K562 (cell line): Measurements from ENCODE around the gene KMT2D. TPM values are rescaled to one million over a fixed set of nuclear protein-coding genes. Genes with fewer than 3 reads are reported as not detected.

Source experiments
- CUX1 ChIP-seq: fragments of 200-800 bp; sonication (Bioruptor generic); IDR thresholded peaks from 2 replicates; pipeline ENCODE4 v1.6.1; 2016; ENCODE audit warnings: missing genetic modification characterization, missing compliant biosample characterization
- KDM1A ChIP-seq, 2 experiments: fragments of 450-650 bp; IDR thresholded peaks; 2 replicates each; pipeline ENCODE4 v1.6.1; 2016; ENCODE audit warnings: mild to moderate bottlenecking in 2 of 2
- LEF1 ChIP-seq: fragments of 450-650 bp; IDR thresholded peaks from 2 replicates; pipeline ENCODE4 v1.6.1; 2016; ENCODE audit warnings: mild to moderate bottlenecking
- PHF8 ChIP-seq: fragments of 200-600 bp; sonication (generic); IDR thresholded peaks from 2 replicates; pipeline ENCODE4 v1.6.1; 2012; ENCODE audit warnings: mixed run types, mild to moderate bottlenecking, inconsistent platforms, low read length, moderate library complexity, borderline replicate concordance
- SMARCC2 ChIP-seq: fragments of 450-650 bp; IDR thresholded peaks from 2 replicates; pipeline ENCODE4 v1.6.1; 2017; ENCODE audit warnings: antibody characterized with exemption, moderate library complexity, mild to moderate bottlenecking, low read depth
- ZMIZ1 ChIP-seq, 2 experiments: fragments of 150-350 bp in 1 of 2; IDR thresholded peaks; 2 replicates each; pipeline ENCODE4 v1.6.1; 2012 to 2016; ENCODE audit warnings: low read depth in 2 of 2, low read length in 2 of 2, mild to moderate bottlenecking in 1 of 2, moderate library complexity in 1 of 2
- ZNF639 ChIP-seq, 2 experiments: fragments of 200-800 bp in 1 of 2; sonication (Bioruptor generic) in 1 of 2; sonication (generic) in 1 of 2; formaldehyde crosslinking in 1 of 2; IDR thresholded peaks in 1 of 2; conservative IDR thresholded peaks in 1 of 2; 2 replicates each; pipeline versions ENCODE4 v1.5.0 to v1.6.1; 2016 to 2020; ENCODE audit warnings: missing compliant biosample characterization in 1 of 2, missing genetic modification characterization in 1 of 2, missing genetic modification reagents in 1 of 2
- polyA plus RNA-seq, 8 experiments: library from polyadenylated mRNA; depleted of rRNA in 4 of 8; stranded (reverse) in 5 of 8; unstranded in 3 of 8; fragments of >200 nt; fragmentation: Nextera tagmentation in 2 of 8; fragmentation: Illumina TruSeq in 1 of 8; extraction: Ambion mirVana in 2 of 8; extraction: Trizol in 1 of 8; gene quantifications; 2 replicates each; pipeline versions ENCODE4 v1.2.1 to v1.2.3, GENCODE V29; 2011 to 2014; ENCODE audit warnings: inconsistent platforms in 1 of 8, missing spikeins in 1 of 8
- total RNA-seq, 7 experiments: library from RNA; depleted of rRNA in 6 of 7; stranded (reverse); fragments of >200 nt in 6 of 7; fragmentation: Illumina TruSeq in 2 of 7; extraction: Trizol in 2 of 7; gene quantifications; 2 replicates each; pipeline versions ENCODE4 v1.2.1 to v1.2.3, GENCODE V29; 2011 to 2021; ENCODE audit warnings: low replicate concordance in 1 of 7

The KMT2D gene
- total and polyA plus RNA-seq, 9 of the 15 experiments (the other 6 are each of a cell fraction or from before 2014, with no cell fraction given), result 0.22 to 93.7 (median 13.7) TPM

GRCh38 chr12:49028666-49029275 is 31.8 kb downstream of the KMT2D start (continued):
- TF ChIP-seq CUX1 (CRISPR knock-in tag), result no peak
- no peak for TF ChIP-seq ZMIZ1 (IDR thresholded peaks at IDR 0.05; ENCODE audit: low read depth in 2 of 2, low read length in 2 of 2)
- no peak for TF ChIP-seq SMARCC2
- TF ChIP-seq KDM1A (IDR thresholded peaks at IDR 0.05), result no peak
- TF ChIP-seq PHF8, result no peak
- no peak for TF ChIP-seq ZNF639 (CRISPR knock-in tag; conservative IDR thresholded peaks at IDR 0.05 in 1 of 2, IDR thresholded peaks at IDR 0.05 in 1 of 2)
- no peak for TF ChIP-seq LEF1
